Fibroblast of skin of scalp (primary cell): ENCODE results near the gene MR1.

ENCODE experiments used
- DNase-seq: peaks from one replicate; pipeline ENCODE4 v3.0.0-alpha.2; 2013

MR1 gene

DNA sequence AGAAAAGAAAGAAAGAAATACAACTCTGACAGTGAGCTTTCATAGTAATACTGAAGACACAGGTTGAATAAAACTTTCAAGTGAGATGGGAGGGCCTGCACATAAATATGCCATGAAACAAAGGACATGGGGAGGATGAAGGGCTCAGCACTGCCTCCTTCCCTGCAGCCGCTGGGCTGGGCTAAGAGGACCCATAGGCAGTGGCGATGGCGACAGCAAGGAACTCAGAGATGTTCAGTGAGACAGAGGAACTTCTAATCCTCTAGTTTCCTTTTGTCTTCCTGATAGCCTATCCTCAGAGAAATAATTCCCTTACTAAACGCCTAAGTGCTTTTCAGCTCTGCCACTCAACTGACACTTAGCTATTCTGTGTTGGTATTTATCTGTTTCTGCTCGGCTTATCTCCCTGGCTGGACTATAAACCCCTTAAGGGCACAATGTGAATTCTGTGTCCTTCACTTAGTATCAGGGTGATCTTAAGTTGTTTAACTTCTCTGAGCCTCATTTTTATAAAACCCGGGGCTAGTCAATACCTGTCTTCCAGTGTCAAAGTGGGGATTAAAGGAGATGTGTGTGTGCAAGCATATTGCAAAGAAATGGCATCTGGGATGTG is 30.3 kb downstream of the MR1 start:
- DNase-seq: no peak

DNA sequence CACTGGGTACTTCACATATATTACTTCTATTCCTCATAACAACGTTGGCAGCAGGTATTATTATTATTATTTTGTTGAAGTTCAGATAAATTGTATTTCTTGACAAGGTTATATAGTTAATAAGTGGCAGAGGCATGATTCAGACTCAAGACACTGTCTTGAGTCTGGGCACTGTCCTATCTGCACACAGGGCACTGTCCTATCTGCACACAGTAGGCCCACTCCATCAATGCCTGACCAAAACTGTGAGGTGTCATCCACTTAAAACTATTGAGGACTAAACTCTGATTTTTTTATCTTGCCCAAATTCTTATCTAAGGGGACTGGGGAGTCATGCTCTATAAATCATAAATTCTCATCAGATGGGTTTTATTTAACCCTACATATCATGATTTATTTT is 30.9 kb downstream of the MR1 start:
- DNase-seq: no peak

DNA sequence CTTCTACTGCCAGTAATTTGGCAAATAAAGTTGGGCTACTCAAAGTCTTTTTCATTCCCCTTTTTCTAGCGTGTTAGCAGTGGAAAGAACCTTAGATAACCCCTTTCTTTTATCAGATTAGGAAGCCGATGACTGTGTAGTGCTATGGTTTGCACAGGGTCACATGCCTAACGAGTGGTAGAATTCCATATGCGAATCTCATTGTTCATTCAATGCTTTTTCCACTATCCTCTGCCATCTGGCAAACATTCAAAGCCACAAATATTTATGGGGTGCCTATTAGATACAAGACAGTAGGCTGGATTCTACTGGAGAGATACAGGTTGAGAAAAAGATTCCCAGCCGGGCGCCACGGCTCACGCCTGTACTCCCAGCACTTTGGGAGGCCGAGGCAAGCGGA is 39.9 kb downstream of the MR1 start:
- peak; percentile 91 for DNase-seq

DNA sequence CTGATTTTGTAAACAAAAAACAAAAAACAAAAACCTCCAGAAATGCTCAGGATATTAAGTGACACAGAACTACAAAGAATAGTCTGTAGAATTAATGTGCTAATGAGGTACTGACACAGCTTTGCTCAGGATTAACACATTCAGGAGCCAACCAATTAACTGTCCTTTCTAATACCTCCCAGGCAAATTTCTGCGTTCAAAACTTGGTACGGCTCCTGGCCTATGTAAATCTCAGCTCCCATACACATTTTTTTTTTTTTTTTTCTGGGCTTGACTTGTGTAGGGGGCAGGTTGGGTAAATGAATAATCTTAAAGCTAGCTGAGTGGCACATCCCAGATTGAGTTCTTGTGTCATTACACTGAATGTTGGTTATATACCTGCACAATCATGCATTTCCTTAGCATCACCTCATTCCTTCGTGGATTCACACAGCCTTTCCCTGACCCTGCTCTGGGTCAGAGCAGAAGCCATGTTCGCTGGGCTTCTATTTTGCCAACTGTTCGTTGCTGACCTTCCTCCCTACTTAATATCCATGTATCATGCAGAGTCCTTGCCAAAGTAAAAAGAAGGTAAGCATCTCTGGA is 42.1 kb downstream of the MR1 start:
- DNase-seq: no peak

DNA sequence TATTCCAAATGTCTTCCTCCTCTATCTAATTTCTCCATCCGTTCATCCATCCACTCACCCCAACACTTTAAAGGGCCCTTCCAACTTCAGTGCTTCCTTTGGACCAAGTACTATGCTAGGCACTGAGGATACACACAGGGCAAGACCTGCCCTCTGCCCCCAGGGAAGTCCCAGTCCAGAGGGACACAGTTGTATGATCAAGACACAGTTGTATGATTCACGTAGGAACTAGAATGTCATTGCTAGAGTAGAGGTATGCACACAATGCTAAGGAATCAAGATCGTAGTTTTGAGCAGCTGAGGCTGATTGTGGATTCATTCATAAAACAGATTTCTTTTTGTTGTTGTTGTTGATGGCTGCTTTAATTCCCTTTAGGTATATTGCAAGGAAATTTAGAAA is 43.1 kb downstream of the MR1 start:
- DNase-seq: no peak

DNA sequence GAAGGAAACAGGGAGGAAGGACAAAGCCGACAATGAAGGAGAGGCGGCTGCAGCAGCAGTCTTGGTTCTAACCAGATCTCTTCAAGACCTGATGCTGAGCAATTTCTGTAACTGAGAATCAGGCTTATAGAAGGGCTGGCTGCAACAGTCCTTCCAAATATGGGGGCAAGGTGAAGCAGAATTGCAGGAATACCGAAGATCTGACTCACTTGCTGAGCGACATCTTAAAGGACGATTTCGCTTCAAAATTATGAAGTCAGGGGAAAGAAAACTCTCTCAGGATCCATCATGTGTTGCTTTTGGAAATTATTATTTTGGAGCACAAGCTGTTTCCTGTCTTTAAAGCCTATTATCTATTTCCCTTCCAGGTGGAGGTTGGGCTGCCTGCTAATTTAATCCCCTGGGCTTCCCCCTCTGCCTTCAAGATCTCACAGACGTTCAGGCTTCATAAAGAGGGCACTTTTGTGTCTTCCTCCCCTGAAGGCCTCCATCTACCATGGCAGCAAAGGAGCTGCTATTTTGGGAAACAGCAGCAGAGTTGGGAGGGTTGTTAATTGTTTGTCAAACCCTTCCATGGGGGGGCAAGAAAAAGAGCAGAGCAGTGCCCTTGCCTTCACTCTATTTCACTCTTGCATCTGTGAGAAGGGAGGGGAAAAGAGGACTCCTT is 43.9 kb downstream of the MR1 start:
- DNase-seq: peak; percentile 80

DNA sequence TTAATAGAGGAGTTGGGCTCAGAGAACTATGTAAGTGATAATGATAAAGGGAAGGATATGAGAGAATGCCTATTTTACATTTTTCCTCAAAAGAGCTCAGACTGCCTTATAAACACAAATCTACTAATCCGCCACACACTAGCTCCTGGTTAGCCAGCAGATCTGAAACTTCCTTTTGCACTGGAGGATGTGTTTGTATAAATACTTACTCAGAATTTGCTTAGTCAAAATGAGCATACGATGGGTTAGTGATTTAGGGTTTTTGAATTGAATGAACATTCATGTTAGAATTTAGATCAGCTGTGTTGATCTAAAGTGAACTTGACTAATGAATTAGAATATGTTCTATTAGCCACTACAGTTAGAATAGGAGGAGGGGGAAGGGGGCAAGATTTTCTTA is 45.6 kb downstream of the MR1 start:
- DNase-seq: no peak

DNA sequence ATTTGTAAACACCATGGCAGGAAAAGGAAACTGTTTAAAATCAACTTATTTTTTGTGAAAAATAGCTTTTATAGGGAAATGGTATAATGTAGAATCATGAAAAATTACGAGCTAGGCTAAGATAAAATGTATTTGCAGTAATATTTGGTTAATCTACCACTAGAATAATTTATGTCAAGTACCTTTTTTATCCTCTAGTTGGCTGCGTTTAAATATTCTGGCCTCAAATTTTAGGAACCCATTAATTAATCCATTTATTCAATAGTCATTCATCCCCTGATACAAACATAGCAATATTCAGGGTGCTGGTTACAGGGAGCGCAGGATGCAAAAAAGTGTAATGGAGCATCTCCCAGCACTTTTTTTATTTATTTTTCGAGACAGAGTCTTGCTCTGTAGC is 46.1 kb downstream of the MR1 start:
- DNase-seq: no peak

DNA sequence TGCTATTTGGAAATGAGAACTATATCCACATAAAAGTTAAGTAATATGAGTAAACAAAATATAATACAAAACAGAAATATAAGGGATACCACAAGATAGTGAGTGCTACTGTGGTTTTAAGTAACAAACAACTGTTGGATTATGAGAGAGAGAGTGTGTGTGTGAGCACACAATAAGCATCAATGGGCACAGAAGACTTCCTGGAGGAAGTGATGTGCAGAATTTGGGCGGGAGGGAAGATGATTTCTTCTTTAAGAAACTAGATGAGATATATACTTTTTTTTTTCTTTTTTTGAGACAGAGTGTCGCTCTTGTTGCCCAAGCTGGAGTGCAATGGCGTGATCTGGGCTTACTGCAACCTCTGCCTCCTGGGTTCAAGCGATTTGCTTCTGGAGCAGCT is 46.8 kb downstream of the MR1 start:
- no peak for DNase-seq

DNA sequence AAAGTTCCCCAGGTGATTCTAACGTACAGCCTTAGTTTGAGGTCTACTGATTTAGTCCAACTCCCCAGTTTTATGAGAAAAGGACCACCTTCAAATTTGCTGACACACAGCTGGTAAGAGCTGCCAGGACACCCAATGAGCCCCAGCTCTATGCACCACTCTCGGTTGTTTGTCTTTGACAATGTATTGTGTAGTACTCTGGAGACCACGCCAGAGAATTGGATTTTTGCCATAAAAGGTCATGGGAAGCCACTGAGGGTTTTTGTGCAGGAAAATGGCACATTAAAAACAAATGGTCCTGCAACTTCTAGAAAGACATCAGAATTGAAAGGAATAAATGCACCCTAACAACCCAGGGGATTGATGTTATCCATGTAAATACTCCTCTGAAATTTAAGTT is 47.6 kb downstream of the MR1 start:
- no peak for DNase-seq

DNA sequence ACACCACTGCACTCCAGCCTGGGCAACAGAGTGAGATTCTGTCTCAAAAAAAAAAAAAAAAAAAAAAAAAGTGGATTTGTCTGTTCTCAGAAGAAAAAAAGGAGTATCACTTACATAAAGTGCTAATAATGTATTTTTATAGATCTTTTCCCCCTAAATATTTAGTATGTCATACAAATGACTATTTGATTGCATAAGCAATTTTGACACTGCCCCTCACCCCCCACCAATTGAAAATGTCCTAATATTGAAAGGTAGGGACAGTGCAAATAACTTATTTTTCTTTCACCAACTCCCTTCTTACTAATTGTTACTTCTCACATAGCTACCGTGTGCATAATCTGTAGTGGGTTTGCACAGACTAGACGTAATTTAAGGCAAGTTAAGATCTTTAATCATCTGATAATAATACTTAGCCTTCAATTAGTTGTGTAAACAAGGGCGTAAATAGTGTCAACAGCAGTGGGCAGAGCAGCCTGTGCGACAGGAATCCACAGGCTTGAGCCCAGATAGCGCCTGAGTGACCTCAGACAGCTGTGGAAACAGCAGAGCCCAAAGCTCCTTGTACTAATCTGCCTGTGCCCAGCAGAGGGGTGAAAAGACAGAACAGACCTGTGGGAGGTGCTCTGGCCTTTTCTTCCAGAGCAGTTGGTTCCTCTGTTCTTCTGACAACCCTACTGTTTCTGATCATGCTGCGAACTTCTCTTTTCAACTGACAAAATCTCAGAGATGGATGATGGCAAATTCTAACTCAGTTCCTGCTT is 50.2 kb downstream of the MR1 start:
- peak; percentile 60 for DNase-seq

DNA sequence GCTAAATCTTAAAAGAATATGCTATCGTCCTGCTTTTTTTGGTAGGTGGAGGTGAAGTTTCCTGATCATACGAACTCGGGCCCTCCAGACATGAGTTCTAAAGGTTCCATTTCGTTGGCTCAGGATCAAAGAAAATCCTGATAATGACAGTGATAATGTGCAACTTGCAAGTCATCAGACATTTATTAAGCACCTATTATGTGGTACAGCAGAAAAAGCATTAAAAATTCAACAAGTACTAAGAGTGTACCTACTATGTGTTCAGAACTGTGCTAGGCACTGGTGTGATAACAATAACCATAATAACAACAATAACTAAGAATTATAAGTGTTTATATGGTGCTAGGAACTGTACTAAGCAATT is 50.8 kb downstream of the MR1 start:
- DNase-seq: no peak

DNA sequence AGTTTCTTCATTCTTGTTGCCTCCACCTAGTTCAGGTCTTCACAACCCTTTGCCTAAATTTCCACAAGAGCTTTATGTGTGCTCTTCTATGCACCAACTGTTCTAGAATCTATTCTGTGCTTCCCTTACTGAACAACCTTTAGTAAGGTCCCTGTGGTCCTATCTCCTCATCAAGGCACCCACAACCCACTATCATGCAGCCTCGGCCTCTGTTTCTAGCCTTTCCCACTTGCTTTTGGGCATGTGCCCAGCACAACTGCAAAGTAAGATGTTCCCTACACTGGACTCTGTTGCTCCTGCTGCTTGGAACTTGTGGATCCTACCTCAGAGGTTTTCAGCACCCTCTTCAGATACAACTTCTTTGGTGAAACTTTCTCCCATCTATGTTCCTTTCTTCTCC is 52.3 kb downstream of the MR1 start:
- DNase-seq: no peak

DNA sequence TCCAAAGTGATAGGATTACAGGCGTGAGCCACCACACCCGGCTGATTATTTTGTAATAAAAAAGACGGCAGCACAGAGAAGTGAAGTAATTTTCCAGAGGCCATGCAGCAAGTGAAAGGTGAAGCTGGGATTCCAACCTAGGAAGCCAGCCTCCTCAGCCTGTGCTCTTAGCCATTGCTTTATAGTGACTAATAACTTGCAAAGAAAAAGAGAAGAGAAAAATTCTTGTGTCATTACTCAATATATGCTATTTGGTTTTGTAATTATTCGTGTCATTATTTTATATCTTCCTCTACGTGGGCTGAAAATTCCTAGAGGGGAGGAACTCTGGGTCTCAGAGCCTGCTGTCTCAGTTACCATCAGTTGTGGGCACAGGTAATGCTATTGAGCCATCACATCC is 53.1 kb downstream of the MR1 start:
- peak; percentile 76 for DNase-seq

DNA sequence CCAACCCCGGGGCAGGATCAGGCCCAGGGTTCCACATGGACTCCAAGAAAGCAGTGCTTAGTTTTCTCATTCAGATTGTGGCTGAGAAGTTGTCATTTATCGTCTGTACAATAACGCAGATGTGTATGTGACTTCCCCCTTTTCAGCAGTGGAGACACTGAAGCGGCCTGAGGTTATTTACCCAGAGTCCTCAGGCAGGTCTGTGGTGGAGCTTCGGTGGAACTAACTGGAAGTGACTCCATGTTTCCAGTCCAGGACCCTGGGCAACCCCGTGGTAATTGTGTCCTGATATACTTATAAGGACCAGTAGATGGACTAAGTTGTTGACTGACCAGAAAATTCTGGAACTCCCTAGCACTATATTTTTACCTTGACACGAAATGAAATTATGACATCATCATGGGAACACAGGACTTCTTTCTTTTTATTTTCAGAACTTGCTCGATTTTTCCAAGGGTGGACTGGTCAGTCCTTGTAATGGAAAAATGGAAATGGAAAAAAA is 53.7 kb downstream of the MR1 start:
- no peak for DNase-seq

DNA sequence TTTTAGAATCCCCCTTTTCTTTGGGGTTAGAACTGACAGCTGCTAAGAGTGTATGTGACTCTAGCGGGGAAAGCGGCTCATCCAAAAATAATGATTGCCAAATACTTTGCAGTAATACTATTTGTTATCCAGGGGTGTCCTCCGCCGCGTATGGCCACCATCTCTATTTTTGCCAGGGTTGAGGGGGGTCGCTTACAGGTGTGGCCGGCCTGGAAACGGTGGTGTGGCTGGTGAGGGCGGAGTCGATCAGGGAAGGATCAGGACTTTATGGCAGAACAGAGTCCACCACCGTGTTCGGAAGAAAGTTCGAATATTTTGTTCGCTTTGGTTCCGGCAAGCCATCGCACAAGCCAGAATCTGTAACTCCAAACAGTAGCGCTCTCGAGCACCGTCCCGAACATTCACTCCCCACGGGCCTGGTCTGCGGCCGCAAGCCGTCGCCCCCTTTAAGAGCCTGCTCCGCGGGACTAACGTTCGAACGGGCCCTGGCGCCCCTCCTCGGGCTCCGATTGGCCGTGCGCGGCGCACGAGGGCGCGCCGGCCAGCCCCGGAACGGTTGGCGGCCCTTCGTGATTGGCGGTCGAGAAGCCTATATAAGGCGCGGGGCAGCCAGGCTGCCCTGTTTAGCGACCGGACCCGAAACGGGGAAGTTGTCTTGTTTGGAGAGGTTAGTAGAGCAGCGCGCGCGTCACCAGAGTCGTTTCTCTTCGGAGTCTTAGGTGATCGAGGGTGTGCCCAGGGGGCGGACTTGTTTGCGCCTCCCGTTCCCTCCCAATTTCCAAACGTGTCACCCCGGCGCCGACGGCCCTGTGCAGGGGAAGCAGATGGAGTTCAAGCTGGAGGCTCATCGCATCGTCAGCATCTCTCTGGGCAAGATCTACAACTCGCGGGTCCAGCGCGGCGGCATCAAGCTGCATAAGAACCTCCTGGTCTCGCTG is 54.6 kb downstream of the MR1 start, which contains the start of gene IER5:
IER5 (plus strand) TSS at position 622 of the 938 bp plus-strand sequence; CDS start at position 825, 203 bp downstream.
- DNase-seq: peak; percentile 97

DNA sequence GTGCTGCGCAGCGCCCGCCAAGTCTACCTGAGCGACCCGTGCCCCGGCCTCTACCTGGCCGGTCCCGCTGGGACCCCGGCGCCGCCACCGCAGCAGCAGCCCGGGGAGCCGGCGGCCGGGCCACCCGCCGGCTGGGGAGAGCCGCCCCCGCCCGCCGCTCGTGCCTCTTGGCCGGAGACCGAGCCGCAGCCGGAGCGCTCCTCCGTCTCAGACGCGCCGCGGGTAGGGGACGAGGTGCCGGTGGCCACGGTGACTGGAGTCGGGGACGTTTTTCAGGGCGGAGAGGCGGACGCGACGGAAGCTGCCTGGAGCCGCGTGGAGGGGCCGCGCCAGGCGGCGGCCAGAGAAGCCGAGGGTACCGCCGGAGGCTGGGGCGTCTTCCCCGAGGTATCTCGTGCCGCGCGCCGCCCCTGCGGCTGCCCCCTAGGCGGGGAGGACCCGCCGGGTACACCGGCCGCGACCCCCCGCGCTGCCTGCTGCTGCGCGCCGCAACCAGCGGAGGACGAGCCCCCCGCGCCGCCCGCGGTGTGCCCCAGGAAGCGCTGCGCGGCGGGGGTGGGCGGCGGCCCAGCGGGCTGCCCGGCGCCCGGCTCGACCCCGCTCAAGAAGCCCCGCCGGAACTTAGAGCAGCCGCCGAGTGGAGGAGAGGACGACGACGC is 55.4 kb downstream of the MR1 start:
- no peak for DNase-seq

DNA sequence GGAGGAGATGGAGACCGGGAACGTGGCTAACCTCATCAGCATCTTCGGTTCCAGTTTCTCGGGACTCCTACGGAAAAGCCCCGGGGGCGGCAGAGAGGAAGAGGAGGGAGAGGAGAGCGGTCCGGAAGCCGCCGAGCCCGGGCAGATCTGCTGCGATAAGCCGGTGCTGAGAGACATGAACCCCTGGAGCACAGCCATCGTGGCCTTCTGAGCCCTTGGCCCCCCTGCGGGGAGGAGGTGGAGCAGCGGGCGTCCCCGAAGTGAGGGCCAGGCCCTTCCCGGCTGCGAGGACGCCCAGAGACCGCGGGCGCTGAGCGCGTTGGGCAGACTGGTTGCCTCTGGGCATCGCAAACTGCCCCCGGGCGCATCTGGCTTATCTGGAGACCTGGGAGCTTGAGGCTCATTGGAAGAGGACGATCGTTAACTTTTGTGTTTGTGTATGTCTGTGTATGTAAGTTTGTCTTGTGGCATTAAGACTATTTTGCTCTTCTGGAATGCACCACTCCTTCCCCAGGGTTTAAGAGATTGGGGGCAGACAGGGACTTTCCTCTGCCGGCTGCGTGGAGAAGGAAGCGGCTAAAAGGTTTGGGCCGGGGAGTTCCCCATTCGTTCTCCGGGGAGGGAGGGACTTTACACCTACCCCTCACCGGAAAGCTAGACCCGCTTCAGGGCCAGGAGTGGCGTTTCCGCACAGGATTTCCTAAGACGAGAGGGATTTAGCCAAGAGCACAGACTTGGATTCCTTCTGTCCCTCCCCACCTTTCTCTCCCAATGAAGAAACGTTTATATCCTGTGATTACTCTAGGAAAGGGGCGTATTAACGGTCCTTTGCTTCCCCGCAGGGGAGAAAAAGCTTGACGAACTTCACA is 56.1 kb downstream of the MR1 start:
- peak; percentile 67 for DNase-seq

DNA sequence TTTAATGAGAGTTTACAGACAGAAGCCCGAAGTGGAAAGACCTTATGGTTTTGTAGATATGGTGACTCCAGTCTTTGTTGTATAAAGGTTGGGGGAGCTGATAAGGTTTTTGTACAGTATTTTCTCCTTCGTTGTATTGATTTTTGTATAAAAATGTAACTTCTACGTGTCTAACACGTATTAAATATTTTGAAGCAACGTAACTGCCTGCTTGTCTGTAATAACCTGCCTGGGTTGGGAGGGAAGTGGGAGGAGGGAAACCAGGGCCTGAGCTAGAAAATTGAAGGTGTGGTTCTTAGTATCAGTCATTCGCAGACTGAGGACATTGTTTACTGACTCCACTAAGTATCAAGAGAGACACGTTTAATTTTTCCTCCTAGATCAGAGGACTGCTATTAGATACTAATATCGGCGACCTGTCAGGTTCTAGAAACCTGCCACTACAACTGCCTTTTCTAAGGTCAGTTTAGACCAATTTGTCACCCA is 56.9 kb downstream of the MR1 start:
- DNase-seq: no peak

DNA sequence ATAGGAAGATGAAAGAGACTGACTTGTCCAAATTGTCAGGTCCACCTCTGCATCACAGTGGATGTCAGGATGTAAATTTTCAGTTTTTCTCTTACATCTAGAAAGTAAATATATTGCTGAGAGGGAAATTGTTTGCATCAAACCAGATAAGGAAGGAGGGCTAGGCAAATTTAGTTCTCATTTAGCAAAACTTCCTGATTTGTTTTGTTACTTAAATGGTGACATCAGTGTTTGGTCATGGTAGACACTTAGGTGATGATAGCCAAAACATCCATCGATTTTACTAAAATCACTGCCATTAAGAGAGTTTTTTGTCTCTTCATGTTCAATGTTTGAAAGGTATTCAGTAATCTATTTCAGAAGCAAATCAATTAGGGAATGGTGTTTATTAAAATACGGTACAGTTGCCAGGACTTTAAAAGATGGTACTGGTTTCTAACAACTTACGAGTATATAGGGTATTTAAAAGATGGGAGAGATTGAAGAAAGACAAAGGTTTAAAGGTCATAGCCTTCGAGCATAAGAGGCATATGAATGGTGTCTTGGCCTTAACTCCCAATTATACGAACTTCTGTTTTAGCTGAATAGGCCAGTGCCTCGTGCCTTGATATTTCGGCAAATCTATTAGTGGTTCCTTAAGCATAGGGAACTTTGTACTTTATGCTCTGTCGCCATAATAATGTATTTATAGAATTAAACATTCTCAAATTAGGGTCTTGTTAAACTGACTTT is 57.7 kb downstream of the MR1 start:
- DNase-seq: no peak
